ENCODE results near the gene SUN3.

The SUN3 gene, protein sequence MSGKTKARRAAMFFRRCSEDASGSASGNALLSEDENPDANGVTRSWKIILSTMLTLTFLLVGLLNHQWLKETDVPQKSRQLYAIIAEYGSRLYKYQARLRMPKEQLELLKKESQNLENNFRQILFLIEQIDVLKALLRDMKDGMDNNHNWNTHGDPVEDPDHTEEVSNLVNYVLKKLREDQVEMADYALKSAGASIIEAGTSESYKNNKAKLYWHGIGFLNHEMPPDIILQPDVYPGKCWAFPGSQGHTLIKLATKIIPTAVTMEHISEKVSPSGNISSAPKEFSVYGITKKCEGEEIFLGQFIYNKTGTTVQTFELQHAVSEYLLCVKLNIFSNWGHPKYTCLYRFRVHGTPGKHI

GRCh38 chr7:48028938-48029337 is at the start of gene SUN3:
SUN3 (minus strand) TSS chr7:48029107; CDS start chr7:48028938, 169 bp downstream.
- TF ChIP-seq, protein P1, sequence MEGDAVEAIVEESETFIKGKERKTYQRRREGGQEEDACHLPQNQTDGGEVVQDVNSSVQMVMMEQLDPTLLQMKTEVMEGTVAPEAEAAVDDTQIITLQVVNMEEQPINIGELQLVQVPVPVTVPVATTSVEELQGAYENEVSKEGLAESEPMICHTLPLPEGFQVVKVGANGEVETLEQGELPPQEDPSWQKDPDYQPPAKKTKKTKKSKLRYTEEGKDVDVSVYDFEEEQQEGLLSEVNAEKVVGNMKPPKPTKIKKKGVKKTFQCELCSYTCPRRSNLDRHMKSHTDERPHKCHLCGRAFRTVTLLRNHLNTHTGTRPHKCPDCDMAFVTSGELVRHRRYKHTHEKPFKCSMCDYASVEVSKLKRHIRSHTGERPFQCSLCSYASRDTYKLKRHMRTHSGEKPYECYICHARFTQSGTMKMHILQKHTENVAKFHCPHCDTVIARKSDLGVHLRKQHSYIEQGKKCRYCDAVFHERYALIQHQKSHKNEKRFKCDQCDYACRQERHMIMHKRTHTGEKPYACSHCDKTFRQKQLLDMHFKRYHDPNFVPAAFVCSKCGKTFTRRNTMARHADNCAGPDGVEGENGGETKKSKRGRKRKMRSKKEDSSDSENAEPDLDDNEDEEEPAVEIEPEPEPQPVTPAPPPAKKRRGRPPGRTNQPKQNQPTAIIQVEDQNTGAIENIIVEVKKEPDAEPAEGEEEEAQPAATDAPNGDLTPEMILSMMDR (IDR thresholded peaks at IDR 0.05; ENCODE audit: extremely low read depth, missing control alignments) = no peak
- DNase-seq (ENCODE audit: low spot score) = no peak

DNA sequence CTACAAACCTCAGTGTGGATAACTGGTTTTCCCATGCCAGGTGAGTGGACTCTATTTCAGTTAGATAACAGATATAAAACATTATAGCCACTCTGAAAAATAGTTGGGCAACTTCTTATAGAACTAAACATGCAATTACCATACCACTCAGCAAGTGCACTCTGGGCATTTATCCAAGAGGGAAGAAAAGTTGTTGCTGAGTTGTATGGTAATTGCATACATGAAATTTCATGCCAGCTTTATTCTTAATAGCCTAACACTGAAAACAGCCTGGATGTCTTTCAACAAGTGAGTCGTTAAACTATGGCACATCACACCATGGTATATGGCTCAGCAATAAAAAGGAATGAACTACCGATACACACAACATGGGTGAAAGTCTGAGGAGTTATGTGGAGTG is 49.6 kb upstream of the SUN3 start:
- TF ChIP-seq, protein P1 (IDR thresholded peaks at IDR 0.05; ENCODE audit: extremely low read depth, missing control alignments) = no peak
- no peak for DNase-seq (ENCODE audit: low spot score)

- TF ChIP-seq, protein P1 (IDR thresholded peaks at IDR 0.05; ENCODE audit: extremely low read depth, missing control alignments) = no peak
- no peak for DNase-seq (ENCODE audit: low spot score)
Measured at GRCh38 chr7:48077423-48077822, 48.5 kb upstream of the SUN3 start.

- no peak for DNase-seq (ENCODE audit: low spot score)
- TF ChIP-seq, protein P1 (IDR thresholded peaks at IDR 0.05; ENCODE audit: extremely low read depth, missing control alignments) = no peak
Measured at GRCh38 chr7:48074204-48074654, 45.3 kb upstream of the SUN3 start.

DNA sequence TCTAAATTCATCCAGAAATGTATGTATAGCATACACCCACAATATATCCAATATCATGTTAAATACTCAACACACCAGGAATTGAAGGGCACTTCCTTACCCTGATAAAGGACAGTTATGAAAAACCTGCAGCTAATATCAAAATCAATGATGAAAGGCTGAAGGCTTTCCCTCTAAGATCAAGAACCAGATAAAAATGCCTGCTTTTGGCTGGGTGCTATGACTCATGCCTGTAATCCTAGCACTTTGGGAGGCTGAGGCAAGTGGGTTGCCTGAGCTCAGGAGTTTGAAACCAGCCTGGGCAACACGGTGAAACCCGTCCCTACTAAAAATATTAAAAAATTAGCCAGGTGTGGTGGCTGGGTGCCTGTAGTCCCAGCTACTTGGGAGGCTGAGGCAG is 38.6 kb upstream of the SUN3 start:
- TF ChIP-seq, protein P1 (IDR thresholded peaks at IDR 0.05; ENCODE audit: extremely low read depth, missing control alignments) = no peak
- no peak for DNase-seq (ENCODE audit: low spot score)

- TF ChIP-seq, protein P1 (IDR thresholded peaks at IDR 0.05; ENCODE audit: extremely low read depth, missing control alignments) = no peak
- no peak for DNase-seq (ENCODE audit: low spot score)
Measured at GRCh38 chr7:48063985-48064384, 35.1 kb upstream of the SUN3 start.

- DNase-seq (ENCODE audit: low spot score) = no peak
- TF ChIP-seq, protein P1 (IDR thresholded peaks at IDR 0.05; ENCODE audit: extremely low read depth, missing control alignments) = no peak
Measured at GRCh38 chr7:48059706-48060105, 30.8 kb upstream of the SUN3 start.

Measured in GM20000 (cell line).